ENCODE measurements around the gene SSTR5. TPM values are rescaled to one million over a fixed set of nuclear protein-coding genes. Genes with fewer than 3 reads are reported as not detected.

Gene SSTR5
- under 0.01 TPM in 1 of 2 replicates, not detected in the other for total RNA-seq

GRCh38 chr16:1072526-1073261 lies at the start of gene SSTR5:
TSS of gene SSTR5 (plus strand) at chr16:1072747. CDS start at chr16:1078869, 6,122 bp downstream.

DNA sequence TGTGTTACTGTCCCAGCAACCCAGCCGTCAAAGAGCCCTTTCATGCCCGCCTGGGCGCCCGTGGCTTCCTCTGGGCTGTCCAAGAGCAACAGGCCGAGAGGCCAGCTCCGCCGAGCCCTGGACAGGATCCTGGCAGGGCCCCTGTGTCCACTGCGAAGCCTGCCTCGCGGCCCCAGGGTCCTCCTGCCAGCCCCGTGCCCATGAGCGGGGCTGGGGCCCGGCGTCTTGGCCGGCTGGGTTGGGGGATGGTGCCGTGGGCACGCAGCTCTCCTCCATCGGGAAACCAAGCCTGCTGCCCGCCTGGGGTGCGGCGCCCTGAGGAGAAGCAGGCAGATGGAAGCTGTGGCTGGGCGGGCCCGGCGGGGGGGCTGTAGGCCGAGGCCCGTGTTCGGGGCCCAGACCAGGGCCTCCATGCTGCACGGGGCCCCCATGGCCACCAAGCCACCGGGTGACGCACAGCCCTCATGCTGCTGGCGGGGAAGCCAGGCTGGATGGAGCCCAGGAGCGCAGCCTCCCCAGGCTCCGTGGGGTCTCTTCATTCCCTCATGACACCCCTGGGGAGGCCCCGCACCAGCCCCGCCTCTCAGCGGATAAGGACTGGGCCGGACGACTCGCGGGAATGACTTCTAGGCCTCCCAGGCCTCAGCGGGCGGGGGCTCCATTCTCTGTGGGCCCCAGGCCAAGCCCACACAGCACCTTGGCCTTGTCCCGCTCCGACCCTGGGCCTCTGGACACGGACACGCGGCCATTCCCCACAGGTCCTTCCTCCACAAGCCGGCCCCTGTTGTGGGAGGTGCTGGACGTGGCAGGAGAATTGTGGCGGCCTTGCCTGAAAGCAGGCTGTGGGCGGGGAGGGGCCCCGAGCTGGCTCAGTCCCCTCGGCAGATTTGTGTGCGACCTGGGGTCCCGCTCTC lies 23.9 kb downstream of the SSTR5 start, which contains the start of gene C1QTNF8:
TSS of gene C1QTNF8 (minus strand) at position 76 of the 914 bp plus-strand sequence. CDS start 1,322 bp downstream, outside the sequence.

Other genes starting within 250 kb of the SSTR5 start
- gene LMF1, start 101.8 kb upstream of the SSTR5 start, total RNA-seq = 7.8 and 9.1 TPM in 2 replicates
- 0.28 and 0.45 TPM in 2 replicates for gene SOX8, start 91.0 kb upstream of the SSTR5 start, total RNA-seq
- not detected in 2 replicates for gene C1QTNF8, start 23.5 kb downstream of the SSTR5 start, total RNA-seq
- gene CACNA1H, start 80.4 kb downstream of the SSTR5 start, total RNA-seq = 1.8 TPM in 1 of 2 replicates, not detected in the other
- gene TPSG1, start 152.5 kb downstream of the SSTR5 start, total RNA-seq = not detected in 2 replicates
- gene TPSB2, start 157.4 kb downstream of the SSTR5 start, total RNA-seq = not detected in 2 replicates
- not detected in 2 replicates for gene TPSAB1, start 168.0 kb downstream of the SSTR5 start, total RNA-seq
- gene TPSD1, start 183.3 kb downstream of the SSTR5 start, total RNA-seq = not detected in 2 replicates
- gene UBE2I, start 236.9 kb downstream of the SSTR5 start, total RNA-seq = 44.3 and 50.8 TPM in 2 replicates

All from endothelial cell of coronary artery (primary cell).